GM12878 (cell line): ENCODE data around the gene SPOP. TPM values are rescaled to one million over a fixed set of nuclear protein-coding genes. Genes with fewer than 3 reads are reported as not detected.

ENCODE experiments used
- ATF7 ChIP-seq: fragments of 450-650 bp; IDR thresholded peaks from 2 replicates; pipeline ENCODE4 v1.6.1; 2016; ENCODE audit warnings: low read depth, mild to moderate bottlenecking
- CHD2 ChIP-seq: IDR thresholded peaks from 2 replicates; pipeline ENCODE4 v1.6.1; 2011; ENCODE audit warnings: low read depth, low read length, improper control_type of control experiment, borderline replicate concordance
- CREB1 ChIP-seq: IDR thresholded peaks from 2 replicates; pipeline ENCODE4 v1.6.1; 2012; ENCODE audit warnings: low read depth, mild to moderate bottlenecking, inconsistent platforms
- ESRRA ChIP-seq: IDR thresholded peaks from 2 replicates; pipeline ENCODE4 v1.6.1; 2012; ENCODE audit warnings: mild to moderate bottlenecking, low read length, improper control_type of control experiment
- HDGF ChIP-seq: fragments of 450-650 bp; IDR thresholded peaks from 2 replicates; pipeline ENCODE4 v1.6.1; 2016; ENCODE audit warnings: antibody characterized with exemption
- MTA2 ChIP-seq: fragments of 450-650 bp; IDR thresholded peaks from 2 replicates; pipeline ENCODE4 v1.6.1; 2016; ENCODE audit warnings: low read depth, mild to moderate bottlenecking, moderate library complexity
- NFXL1 ChIP-seq: fragments of 450-650 bp; IDR thresholded peaks from 2 replicates; pipeline ENCODE4 v1.6.1; 2017; ENCODE audit warnings: antibody characterized with exemption, mild to moderate bottlenecking, borderline replicate concordance
- NFYB ChIP-seq: IDR thresholded peaks from 2 replicates; pipeline ENCODE4 v1.6.1; 2011; ENCODE audit warnings: low read depth, mild to moderate bottlenecking, low read length, improper control_type of control experiment, moderate library complexity; ENCODE audit not compliant: insufficient read depth
- PAX5 ChIP-seq: IDR thresholded peaks from 2 replicates; pipeline ENCODE4 v1.6.1; 2011; ENCODE audit warnings: low read depth, low read length, borderline replicate concordance
- POLR2AphosphoS2 ChIP-seq: IDR thresholded peaks from 2 replicates; pipeline ENCODE4 v1.6.1; 2011; ENCODE audit warnings: low read depth, mild to moderate bottlenecking, low read length, improper control_type of control experiment, moderate library complexity
- POLR2AphosphoS5 ChIP-seq: IDR thresholded peaks from 2 replicates; pipeline ENCODE4 v1.6.1; 2011; ENCODE audit warnings: mild to moderate bottlenecking, low read length, inconsistent platforms
- RB1 ChIP-seq: fragments of 450-650 bp; formaldehyde crosslinking; IDR thresholded peaks from 2 replicates; pipeline ENCODE4 v1.6.1; 2017; ENCODE audit warnings: mild to moderate bottlenecking, borderline replicate concordance
- RFX5 ChIP-seq: IDR thresholded peaks from 2 replicates; pipeline ENCODE4 v1.6.1; 2011; ENCODE audit warnings: low read depth, low read length, improper control_type of control experiment
- SREBF1 ChIP-seq: IDR thresholded peaks from 2 replicates; pipeline ENCODE4 v1.6.1; 2012; ENCODE audit warnings: mild to moderate bottlenecking, low read length
- polyA plus RNA-seq, 11 experiments: library from polyadenylated mRNA; depleted of rRNA in 4 of 11; unstranded in 6 of 11; stranded (reverse) in 5 of 11; fragments of >200 nt; fragmentation: Nextera tagmentation in 4 of 11; fragmentation: Illumina TruSeq in 1 of 11; extraction: Ambion mirVana in 4 of 11; extraction: Trizol in 1 of 11; gene quantifications; 1 replicate in 1 of 11; 2 replicates in 10 of 11; pipeline versions ENCODE4 v1.2.1 to v1.2.3, GENCODE V29; 2011 to 2016; ENCODE audit warnings: inconsistent platforms in 2 of 11, missing spikeins in 2 of 11, low read depth in 1 of 11
- total RNA-seq, 4 experiments: library from RNA; depleted of rRNA in 3 of 4; stranded (reverse); fragments of >200 nt in 3 of 4; fragmentation: Illumina TruSeq in 1 of 4; extraction: Trizol in 1 of 4; gene quantifications; 2 replicates each; pipeline versions ENCODE4 v1.2.1 to v1.2.3, GENCODE V29; 2013 to 2021
- TF ChIP-seq, protein P1 (sequence below): fragments of 450-650 bp; IDR thresholded peaks from 2 replicates; pipeline ENCODE4 v1.6.1; 2016; ENCODE audit warnings: mild to moderate bottlenecking, moderate library complexity, borderline replicate concordance
- TF ChIP-seq, protein P2 (sequence below): IDR thresholded peaks from 2 replicates; pipeline ENCODE4 v1.6.1; 2011; ENCODE audit warnings: mild to moderate bottlenecking, low read depth, low read length, moderate library complexity; ENCODE audit not compliant: insufficient replicate concordance
- TF ChIP-seq, protein P3 (sequence below): fragments of 450-650 bp; IDR thresholded peaks from 2 replicates; pipeline ENCODE4 v1.6.1; 2017; ENCODE audit warnings: antibody characterized with exemption, mild to moderate bottlenecking, moderate library complexity
- TF ChIP-seq, protein P4 (sequence below): IDR thresholded peaks from 2 replicates; pipeline ENCODE4 v1.6.1; 2012; ENCODE audit warnings: low read depth, low read length, improper control_type of control experiment
- TF ChIP-seq, protein P5 (sequence below): fragments of 450-650 bp; formaldehyde crosslinking; IDR thresholded peaks from 2 replicates; pipeline ENCODE4 v1.5.0; 2022; ENCODE audit warnings: mild to moderate bottlenecking, missing genetic modification characterization

Gene SPOP
- total and polyA plus RNA-seq, 10 of the 15 experiments (the other 5 are each of a cell fraction or from before 2014, with no cell fraction given), result 35.1 to 80.4 (median 44.7) TPM

DNA sequence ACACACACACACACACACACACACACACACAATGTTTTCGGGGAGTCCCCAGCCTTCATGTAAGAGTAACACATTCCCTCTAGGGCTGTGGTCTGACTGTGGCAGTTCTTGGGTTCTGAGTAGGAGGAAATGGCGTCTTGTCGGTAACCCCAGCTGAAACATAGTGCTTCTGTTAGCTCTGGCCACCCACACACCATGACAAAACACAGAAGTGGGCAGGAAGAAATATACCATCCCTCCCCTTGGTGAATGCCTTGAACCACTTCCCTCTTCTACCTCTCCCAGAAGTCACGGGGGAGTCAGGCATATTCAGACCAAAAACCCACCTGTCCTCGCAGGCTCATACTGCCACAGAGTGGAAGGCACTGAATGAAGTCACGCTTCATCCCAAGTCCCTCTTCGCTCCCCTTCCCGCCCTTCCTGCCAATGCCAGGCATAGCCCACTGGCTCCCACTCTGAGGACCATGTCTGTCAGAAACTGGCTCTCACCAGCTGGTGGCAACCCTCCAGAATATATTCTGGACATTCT is 18.4 kb upstream of the SPOP start (continued):
- TF ChIP-seq, protein P1, sequence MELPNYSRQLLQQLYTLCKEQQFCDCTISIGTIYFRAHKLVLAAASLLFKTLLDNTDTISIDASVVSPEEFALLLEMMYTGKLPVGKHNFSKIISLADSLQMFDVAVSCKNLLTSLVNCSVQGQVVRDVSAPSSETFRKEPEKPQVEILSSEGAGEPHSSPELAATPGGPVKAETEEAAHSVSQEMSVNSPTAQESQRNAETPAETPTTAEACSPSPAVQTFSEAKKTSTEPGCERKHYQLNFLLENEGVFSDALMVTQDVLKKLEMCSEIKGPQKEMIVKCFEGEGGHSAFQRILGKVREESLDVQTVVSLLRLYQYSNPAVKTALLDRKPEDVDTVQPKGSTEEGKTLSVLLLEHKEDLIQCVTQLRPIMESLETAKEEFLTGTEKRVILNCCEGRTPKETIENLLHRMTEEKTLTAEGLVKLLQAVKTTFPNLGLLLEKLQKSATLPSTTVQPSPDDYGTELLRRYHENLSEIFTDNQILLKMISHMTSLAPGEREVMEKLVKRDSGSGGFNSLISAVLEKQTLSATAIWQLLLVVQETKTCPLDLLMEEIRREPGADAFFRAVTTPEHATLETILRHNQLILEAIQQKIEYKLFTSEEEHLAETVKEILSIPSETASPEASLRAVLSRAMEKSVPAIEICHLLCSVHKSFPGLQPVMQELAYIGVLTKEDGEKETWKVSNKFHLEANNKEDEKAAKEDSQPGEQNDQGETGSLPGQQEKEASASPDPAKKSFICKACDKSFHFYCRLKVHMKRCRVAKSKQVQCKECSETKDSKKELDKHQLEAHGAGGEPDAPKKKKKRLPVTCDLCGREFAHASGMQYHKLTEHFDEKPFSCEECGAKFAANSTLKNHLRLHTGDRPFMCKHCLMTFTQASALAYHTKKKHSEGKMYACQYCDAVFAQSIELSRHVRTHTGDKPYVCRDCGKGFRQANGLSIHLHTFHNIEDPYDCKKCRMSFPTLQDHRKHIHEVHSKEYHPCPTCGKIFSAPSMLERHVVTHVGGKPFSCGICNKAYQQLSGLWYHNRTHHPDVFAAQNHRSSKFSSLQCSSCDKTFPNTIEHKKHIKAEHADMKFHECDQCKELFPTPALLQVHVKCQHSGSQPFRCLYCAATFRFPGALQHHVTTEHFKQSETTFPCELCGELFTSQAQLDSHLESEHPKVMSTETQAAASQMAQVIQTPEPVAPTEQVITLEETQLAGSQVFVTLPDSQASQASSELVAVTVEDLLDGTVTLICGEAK, result no peak
- TF ChIP-seq ESRRA, result no peak
- TF ChIP-seq, protein P2, sequence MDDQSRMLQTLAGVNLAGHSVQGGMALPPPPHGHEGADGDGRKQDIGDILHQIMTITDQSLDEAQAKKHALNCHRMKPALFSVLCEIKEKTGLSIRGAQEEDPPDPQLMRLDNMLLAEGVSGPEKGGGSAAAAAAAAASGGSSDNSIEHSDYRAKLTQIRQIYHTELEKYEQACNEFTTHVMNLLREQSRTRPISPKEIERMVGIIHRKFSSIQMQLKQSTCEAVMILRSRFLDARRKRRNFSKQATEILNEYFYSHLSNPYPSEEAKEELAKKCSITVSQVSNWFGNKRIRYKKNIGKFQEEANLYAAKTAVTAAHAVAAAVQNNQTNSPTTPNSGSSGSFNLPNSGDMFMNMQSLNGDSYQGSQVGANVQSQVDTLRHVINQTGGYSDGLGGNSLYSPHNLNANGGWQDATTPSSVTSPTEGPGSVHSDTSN, result no peak
- peak; percentile 53; the same call in 1 of the 2 replicates for TF ChIP-seq PAX5
- TF ChIP-seq ATF7, result peak; percentile 92
- TF ChIP-seq MTA2, result peak; percentile 84
- peak; percentile 77 for TF ChIP-seq CREB1
- TF ChIP-seq RFX5, result no peak
- TF ChIP-seq NFXL1, result no peak
- TF ChIP-seq SREBF1, result no peak
- no peak for TF ChIP-seq RB1
- TF ChIP-seq, protein P3, sequence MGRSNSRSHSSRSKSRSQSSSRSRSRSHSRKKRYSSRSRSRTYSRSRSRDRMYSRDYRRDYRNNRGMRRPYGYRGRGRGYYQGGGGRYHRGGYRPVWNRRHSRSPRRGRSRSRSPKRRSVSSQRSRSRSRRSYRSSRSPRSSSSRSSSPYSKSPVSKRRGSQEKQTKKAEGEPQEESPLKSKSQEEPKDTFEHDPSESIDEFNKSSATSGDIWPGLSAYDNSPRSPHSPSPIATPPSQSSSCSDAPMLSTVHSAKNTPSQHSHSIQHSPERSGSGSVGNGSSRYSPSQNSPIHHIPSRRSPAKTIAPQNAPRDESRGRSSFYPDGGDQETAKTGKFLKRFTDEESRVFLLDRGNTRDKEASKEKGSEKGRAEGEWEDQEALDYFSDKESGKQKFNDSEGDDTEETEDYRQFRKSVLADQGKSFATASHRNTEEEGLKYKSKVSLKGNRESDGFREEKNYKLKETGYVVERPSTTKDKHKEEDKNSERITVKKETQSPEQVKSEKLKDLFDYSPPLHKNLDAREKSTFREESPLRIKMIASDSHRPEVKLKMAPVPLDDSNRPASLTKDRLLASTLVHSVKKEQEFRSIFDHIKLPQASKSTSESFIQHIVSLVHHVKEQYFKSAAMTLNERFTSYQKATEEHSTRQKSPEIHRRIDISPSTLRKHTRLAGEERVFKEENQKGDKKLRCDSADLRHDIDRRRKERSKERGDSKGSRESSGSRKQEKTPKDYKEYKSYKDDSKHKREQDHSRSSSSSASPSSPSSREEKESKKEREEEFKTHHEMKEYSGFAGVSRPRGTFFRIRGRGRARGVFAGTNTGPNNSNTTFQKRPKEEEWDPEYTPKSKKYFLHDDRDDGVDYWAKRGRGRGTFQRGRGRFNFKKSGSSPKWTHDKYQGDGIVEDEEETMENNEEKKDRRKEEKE, result no peak
- no peak for TF ChIP-seq NFYB
- no peak for TF ChIP-seq POLR2AphosphoS2
- 0 out of 2 replicates have a peak, but pooled peaks have one; percentile 22 for TF ChIP-seq POLR2AphosphoS5
- TF ChIP-seq, protein P4, sequence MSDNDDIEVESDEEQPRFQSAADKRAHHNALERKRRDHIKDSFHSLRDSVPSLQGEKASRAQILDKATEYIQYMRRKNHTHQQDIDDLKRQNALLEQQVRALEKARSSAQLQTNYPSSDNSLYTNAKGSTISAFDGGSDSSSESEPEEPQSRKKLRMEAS, result no peak
- TF ChIP-seq, protein P5, sequence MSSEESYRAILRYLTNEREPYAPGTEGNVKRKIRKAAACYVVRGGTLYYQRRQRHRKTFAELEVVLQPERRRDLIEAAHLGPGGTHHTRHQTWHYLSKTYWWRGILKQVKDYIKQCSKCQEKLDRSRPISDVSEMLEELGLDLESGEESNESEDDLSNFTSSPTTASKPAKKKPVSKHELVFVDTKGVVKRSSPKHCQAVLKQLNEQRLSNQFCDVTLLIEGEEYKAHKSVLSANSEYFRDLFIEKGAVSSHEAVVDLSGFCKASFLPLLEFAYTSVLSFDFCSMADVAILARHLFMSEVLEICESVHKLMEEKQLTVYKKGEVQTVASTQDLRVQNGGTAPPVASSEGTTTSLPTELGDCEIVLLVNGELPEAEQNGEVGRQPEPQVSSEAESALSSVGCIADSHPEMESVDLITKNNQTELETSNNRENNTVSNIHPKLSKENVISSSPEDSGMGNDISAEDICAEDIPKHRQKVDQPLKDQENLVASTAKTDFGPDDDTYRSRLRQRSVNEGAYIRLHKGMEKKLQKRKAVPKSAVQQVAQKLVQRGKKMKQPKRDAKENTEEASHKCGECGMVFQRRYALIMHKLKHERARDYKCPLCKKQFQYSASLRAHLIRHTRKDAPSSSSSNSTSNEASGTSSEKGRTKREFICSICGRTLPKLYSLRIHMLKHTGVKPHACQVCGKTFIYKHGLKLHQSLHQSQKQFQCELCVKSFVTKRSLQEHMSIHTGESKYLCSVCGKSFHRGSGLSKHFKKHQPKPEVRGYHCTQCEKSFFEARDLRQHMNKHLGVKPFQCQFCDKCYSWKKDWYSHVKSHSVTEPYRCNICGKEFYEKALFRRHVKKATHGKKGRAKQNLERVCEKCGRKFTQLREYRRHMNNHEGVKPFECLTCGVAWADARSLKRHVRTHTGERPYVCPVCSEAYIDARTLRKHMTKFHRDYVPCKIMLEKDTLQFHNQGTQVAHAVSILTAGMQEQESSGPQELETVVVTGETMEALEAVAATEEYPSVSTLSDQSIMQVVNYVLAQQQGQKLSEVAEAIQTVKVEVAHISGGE, result no peak
- no peak for TF ChIP-seq CHD2
- TF ChIP-seq HDGF, result peak; percentile 70; the same call in 1 of the 2 replicates
